ENCODE data around the gene CLIP2.
"Not testable (repeated sequence)": the region's sequence is repeated elsewhere in the genome, so short reads cannot be mapped to it uniquely, and the experiment has no call there.

The CLIP2 gene

GRCh38 chr7:74376256-74377036 lies 87.2 kb downstream of the CLIP2 start:
- no peak for DNase-seq

- DNase-seq, result no peak
Observed at GRCh38 chr7:74379938-74380337, 90.7 kb downstream of the CLIP2 start.

GRCh38 chr7:74380720-74381119 lies 91.5 kb downstream of the CLIP2 start:
- no peak for DNase-seq

GRCh38 chr7:74384086-74384485 lies 94.9 kb downstream of the CLIP2 start:
- not testable (repeated sequence) for DNase-seq

- DNase-seq, result not testable (repeated sequence)
Observed at GRCh38 chr7:74384854-74385253, 95.6 kb downstream of the CLIP2 start.

GRCh38 chr7:74387606-74388005 lies 98.4 kb downstream of the CLIP2 start:
- DNase-seq, result no peak

- DNase-seq, result no peak
Observed at GRCh38 chr7:74388880-74389415, 99.7 kb downstream of the CLIP2 start.

- DNase-seq, result not testable (repeated sequence)
Observed at GRCh38 chr7:74393722-74394121, 104.5 kb downstream of the CLIP2 start.

GRCh38 chr7:74394601-74395000 lies 105.4 kb downstream of the CLIP2 start:
- not testable (repeated sequence) for DNase-seq

GRCh38 chr7:74395745-74396311 lies 106.6 kb downstream of the CLIP2 start:
- DNase-seq, result no peak

GRCh38 chr7:74396993-74397392 lies 107.8 kb downstream of the CLIP2 start:
- no peak for DNase-seq

GRCh38 chr7:74398426-74398825 lies 109.2 kb downstream of the CLIP2 start:
- DNase-seq, result no peak

- DNase-seq, result no peak
Observed at GRCh38 chr7:74399006-74399405, 109.8 kb downstream of the CLIP2 start.

GRCh38 chr7:74400420-74401136 lies 111.4 kb downstream of the CLIP2 start:
- no peak for DNase-seq

- peak; percentile 74 to 83 for DNase-seq
Observed at GRCh38 chr7:74401137-74401859, 112.1 kb downstream of the CLIP2 start.

GRCh38 chr7:74402668-74403067 lies 113.5 kb downstream of the CLIP2 start:
- DNase-seq, result not testable (repeated sequence)

- DNase-seq, result no peak
Observed at GRCh38 chr7:74403521-74404387, 114.5 kb downstream of the CLIP2 start.

- DNase-seq, result no peak
Observed at GRCh38 chr7:74404388-74404700, 115.1 kb downstream of the CLIP2 start.

GRCh38 chr7:74404741-74405140 lies 115.5 kb downstream of the CLIP2 start:
- no peak for DNase-seq

GRCh38 chr7:74405191-74405898 lies 116.1 kb downstream of the CLIP2 start:
- peak in 1 of 2 donors; percentile 13 for DNase-seq

GRCh38 chr7:74405899-74406512 lies 116.8 kb downstream of the CLIP2 start:
- no peak for DNase-seq

Data from stimulated activated CD4-positive, alpha-beta T cell treated with anti-CD3 and anti-CD28 coated beads, Interleukin-2, amount 100 ng/mL, for 48 hours (primary cell).